Parathyroid adenoma (tissue), 2 donors: ENCODE measurements around the gene MALSU1.

Experiments
- H2AFZ ChIP-seq: fragments of 300-600 bp; sonication (generic); one replicate; pipeline ENCODE4 v1.7.0; 2017; ENCODE audit warnings: antibody characterized with exemption, mild to moderate bottlenecking
- H3K27ac ChIP-seq: fragments of 300-600 bp; sonication (generic); one replicate; pipeline ENCODE4 v1.7.0; 2017
- H3K27me3 ChIP-seq: fragments of 300-600 bp; sonication (generic); one replicate; pipeline ENCODE4 v1.7.0; 2017; ENCODE audit warnings: low read length; ENCODE audit not compliant: control insufficient read depth, insufficient read depth
- H3K36me3 ChIP-seq: fragments of 300-600 bp; sonication (generic); one replicate; pipeline ENCODE4 v1.7.0; 2017; ENCODE audit warnings: low read length; ENCODE audit not compliant: control insufficient read depth, insufficient read depth
- H3K4me1 ChIP-seq: fragments of 300-600 bp; sonication (generic); one replicate; pipeline ENCODE4 v1.7.0; 2017; ENCODE audit warnings: control low read depth
- H3K4me2 ChIP-seq: fragments of 300-600 bp; sonication (generic); one replicate; pipeline ENCODE4 v1.7.0; 2017; ENCODE audit warnings: low read length
- H3K4me3 ChIP-seq: fragments of 300-600 bp; sonication (generic); one replicate; pipeline ENCODE4 v1.7.0; 2017; ENCODE audit warnings: low read depth, low read length
- H3K79me2 ChIP-seq: fragments of 300-600 bp; sonication (generic); one replicate; pipeline ENCODE4 v1.7.0; 2017; ENCODE audit warnings: control low read depth
- H3K9ac ChIP-seq: fragments of 300-600 bp; sonication (generic); one replicate; pipeline ENCODE4 v1.7.0; 2017; ENCODE audit warnings: mild to moderate bottlenecking
- H3K9me3 ChIP-seq: fragments of 300-600 bp; sonication (generic); one replicate; pipeline ENCODE4 v1.7.0; 2017; ENCODE audit warnings: low read length; ENCODE audit not compliant: control insufficient read depth
- CTCF ChIP-seq: fragments of 300-600 bp; sonication (generic); IDR thresholded peaks from one replicate; pipeline ENCODE4 v1.7.0; 2017; ENCODE audit warnings: antibody characterized with exemption, mild to moderate bottlenecking
- donor health status: primary hyperparathyroidism.

The MALSU1 gene

GRCh38 chr7:23349484-23350157 lies 50.5 kb downstream of the MALSU1 start:
- Histone ChIP-seq H2AFZ (no peak overlapping the region), H3K4me1 (no peaks in the 10 kb centered on the region), H3K36me3 (no peaks in the 10 kb centered on the region), H3K79me2 (no peaks in the 10 kb centered on the region), H3K9ac (no peak overlapping the region), H3K4me3 (no peak overlapping the region), H3K27me3 (no peaks in the 10 kb centered on the region), H3K4me2 (no peak overlapping the region), H3K9me3 (no peaks in the 10 kb centered on the region), H3K27ac (no peak overlapping the region)
- no peak for TF ChIP-seq CTCF

GRCh38 chr7:23350466-23350865 lies 51.3 kb downstream of the MALSU1 start:
- Histone ChIP-seq H3K4me3 (no peak overlapping the region), H3K79me2 (no peaks in the 10 kb centered on the region), H2AFZ (no peak overlapping the region), H3K36me3 (no peaks in the 10 kb centered on the region), H3K27ac (no peak overlapping the region), H3K27me3 (no peaks in the 10 kb centered on the region), H3K4me1 (no peaks in the 10 kb centered on the region), H3K4me2 (no peak overlapping the region), H3K9ac (no peak overlapping the region), H3K9me3 (no peaks in the 10 kb centered on the region)
- no peak for TF ChIP-seq CTCF

DNA sequence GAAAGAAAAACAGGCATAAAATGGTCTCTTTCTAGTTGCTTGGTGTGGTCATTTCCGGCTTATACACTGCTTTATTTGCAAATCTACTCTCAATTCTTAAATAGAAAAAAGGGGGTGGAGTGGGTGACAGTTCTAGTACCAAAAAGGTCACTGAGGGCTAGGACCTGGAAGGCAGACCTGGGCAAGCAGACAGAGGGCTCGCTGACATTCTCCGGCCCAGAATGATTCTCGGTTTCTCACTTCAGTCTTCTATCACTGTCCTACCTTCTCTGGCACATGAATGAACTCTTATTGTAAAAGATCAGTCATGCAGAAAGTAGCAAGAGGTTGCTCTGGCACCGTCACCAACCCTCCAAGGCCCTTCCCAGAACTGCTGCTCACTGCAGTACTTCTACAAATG lies 54.0 kb downstream of the MALSU1 start:
- H3K27me3 ChIP-seq = no peaks in the 10 kb centered on the region
- H3K9ac ChIP-seq = no peak overlapping the region
- no peak overlapping the region for H3K4me3 ChIP-seq
- H3K79me2 ChIP-seq = no peaks in the 10 kb centered on the region
- H3K9me3 ChIP-seq = no peaks in the 10 kb centered on the region
- no peak overlapping the region for H3K27ac ChIP-seq
- no peaks in the 10 kb centered on the region for H3K36me3 ChIP-seq
- no peak for TF ChIP-seq CTCF
- no peak overlapping the region for H2AFZ ChIP-seq
- H3K4me2 ChIP-seq = no peak overlapping the region
- H3K4me1 ChIP-seq = no peaks in the 10 kb centered on the region

DNA sequence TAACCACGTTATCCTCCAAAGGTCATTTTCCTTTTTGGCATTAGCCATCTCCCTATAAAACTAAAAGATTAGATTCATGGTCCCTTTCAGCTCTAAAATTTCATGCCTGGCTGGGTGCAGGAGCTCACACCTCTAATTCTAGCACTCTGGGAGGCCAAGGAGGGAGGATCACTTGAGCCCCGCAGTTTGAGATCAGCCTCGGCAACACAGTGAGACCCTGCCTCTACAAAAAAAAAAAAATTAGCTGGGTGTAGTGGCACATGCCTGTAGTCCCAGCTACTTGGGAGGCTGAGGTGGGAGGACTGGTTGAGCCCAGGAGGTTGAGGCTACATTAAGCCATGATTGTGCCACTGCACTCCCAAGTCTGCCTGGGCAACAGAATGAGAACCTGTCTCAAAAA lies 57.0 kb downstream of the MALSU1 start:
- no peaks in the 10 kb centered on the region for H3K27me3 ChIP-seq
- no peaks in the 10 kb centered on the region for H3K9me3 ChIP-seq
- no peak overlapping the region for H3K27ac ChIP-seq
- no peaks in the 10 kb centered on the region for H3K36me3 ChIP-seq
- no peak overlapping the region for H3K9ac ChIP-seq
- H3K4me3 ChIP-seq = no peak overlapping the region
- H2AFZ ChIP-seq = no peak overlapping the region
- H3K4me2 ChIP-seq = no peak overlapping the region
- no peak for TF ChIP-seq CTCF
- no peaks in the 10 kb centered on the region for H3K4me1 ChIP-seq
- H3K79me2 ChIP-seq = no peaks in the 10 kb centered on the region

GRCh38 chr7:23356726-23357125 lies 57.6 kb downstream of the MALSU1 start:
- no peak overlapping the region for H3K4me2 ChIP-seq
- no peak overlapping the region for H3K4me3 ChIP-seq
- H2AFZ ChIP-seq = no peak overlapping the region
- no peak for TF ChIP-seq CTCF
- no peaks in the 10 kb centered on the region for H3K36me3 ChIP-seq
- H3K4me1 ChIP-seq = no peaks in the 10 kb centered on the region
- no peaks in the 10 kb centered on the region for H3K9me3 ChIP-seq
- H3K9ac ChIP-seq = no peak overlapping the region
- H3K27me3 ChIP-seq = no peaks in the 10 kb centered on the region
- no peaks in the 10 kb centered on the region for H3K79me2 ChIP-seq
- no peak overlapping the region for H3K27ac ChIP-seq
